HepG2 (cell line): Measurements from ENCODE around the gene MAPK11. TPM values are rescaled to one million over a fixed set of nuclear protein-coding genes. Genes with fewer than 3 reads are reported as not detected.

Experiments
- DMAP1 ChIP-seq: IDR thresholded peaks from 2 replicates; pipeline ENCODE4 v1.6.1; 2016
- KAT2B ChIP-seq: fragments of 150-350 bp; IDR thresholded peaks from 2 replicates; pipeline ENCODE4 v1.6.1; 2014; ENCODE audit warnings: low read depth, low read length, borderline replicate concordance
- MBD4 ChIP-seq: IDR thresholded peaks from 2 replicates; pipeline ENCODE4 v1.6.1; 2012; ENCODE audit warnings: low read length, inconsistent platforms, borderline replicate concordance
- NPAS2 ChIP-seq: sonication (generic); formaldehyde crosslinking; IDR thresholded peaks from 2 replicates; pipeline ENCODE4 v1.8.0; 2022; ENCODE audit warnings: mild to moderate bottlenecking, missing genetic modification reagents, borderline replicate concordance
- PCBP2 ChIP-seq: fragments of 200-400 bp; formaldehyde crosslinking; optimal IDR thresholded peaks from 2 replicates; pipeline ENCODE3; 2018; ENCODE audit warnings: low read length, low read depth; ENCODE audit not compliant: poor library complexity, severe bottlenecking
- PPARG ChIP-seq: conservative IDR thresholded peaks from 2 replicates; pipeline ENCODE4 v1.6.1; 2016; ENCODE audit warnings: missing biosample characterization, missing genetic modification reagents
- REXO4 ChIP-seq: sonication (generic); formaldehyde crosslinking; IDR thresholded peaks from 2 replicates; pipeline ENCODE4 v1.8.0; 2022; ENCODE audit warnings: missing genetic modification reagents, mild to moderate bottlenecking, borderline replicate concordance
- SUZ12 ChIP-seq: fragments of 150-350 bp; IDR thresholded peaks from 2 replicates; pipeline ENCODE4 v1.6.1; 2014; ENCODE audit warnings: low read depth, low read length
- THYN1 ChIP-seq: sonication (generic); formaldehyde crosslinking; IDR thresholded peaks from 2 replicates; pipeline ENCODE4 v1.8.1; 2023; ENCODE audit warnings: low read depth, mild to moderate bottlenecking, moderate library complexity, missing genetic modification reagents, borderline replicate concordance
- XRCC5 ChIP-seq: fragments of 200-400 bp; formaldehyde crosslinking; optimal IDR thresholded peaks from 2 replicates; pipeline ENCODE3; 2017; ENCODE audit warnings: mild to moderate bottlenecking, low read length
- ZKSCAN1 ChIP-seq: fragments of 150-350 bp; IDR thresholded peaks from 2 replicates; pipeline ENCODE4 v1.6.1; 2014; ENCODE audit warnings: low read length
- ZNF138 ChIP-seq: sonication (generic); formaldehyde crosslinking; IDR thresholded peaks from 2 replicates; pipeline ENCODE4 v1.5.0; 2020; ENCODE audit warnings: mild to moderate bottlenecking, low read depth, missing genetic modification reagents
- ZNF546 ChIP-seq: sonication (generic); formaldehyde crosslinking; conservative IDR thresholded peaks from 2 replicates; pipeline ENCODE4 v1.8.1; 2023; ENCODE audit warnings: mild to moderate bottlenecking, missing genetic modification reagents
- ZNF556 ChIP-seq: sonication (generic); formaldehyde crosslinking; IDR thresholded peaks from 2 replicates; pipeline ENCODE4 v1.4.0; 2020; ENCODE audit warnings: mild to moderate bottlenecking, missing genetic modification reagents, borderline replicate concordance
- ZNF670 ChIP-seq: sonication (generic); formaldehyde crosslinking; IDR thresholded peaks from 2 replicates; pipeline ENCODE4 v1.8.0; 2022; ENCODE audit warnings: mild to moderate bottlenecking, missing genetic modification reagents, borderline replicate concordance
- ZNF713 ChIP-seq: sonication (generic); formaldehyde crosslinking; IDR thresholded peaks from 2 replicates; pipeline ENCODE4 v1.4.0; 2020; ENCODE audit warnings: mild to moderate bottlenecking, missing genetic modification reagents
- ZNF761 ChIP-seq: sonication (generic); formaldehyde crosslinking; conservative IDR thresholded peaks from 2 replicates; pipeline ENCODE4 v1.4.0; 2020; ENCODE audit warnings: mild to moderate bottlenecking, missing genetic modification reagents
- ZNF768 ChIP-seq: sonication (generic); formaldehyde crosslinking; IDR thresholded peaks from 2 replicates; pipeline ENCODE4 v1.4.0; 2020; ENCODE audit warnings: missing genetic modification reagents
- ZNF883 ChIP-seq: sonication (generic); formaldehyde crosslinking; IDR thresholded peaks from 2 replicates; pipeline ENCODE4 v1.5.1; 2020; ENCODE audit warnings: mild to moderate bottlenecking, missing genetic modification reagents; ENCODE audit errors: not compliant biosample characterization
- polyA plus RNA-seq, 8 experiments: library from polyadenylated mRNA; depleted of rRNA in 3 of 8; stranded (reverse) in 7 of 8; unstranded in 1 of 8; fragments of >200 nt; fragmentation: Illumina TruSeq in 4 of 8; extraction: Trizol in 4 of 8; gene quantifications; 2 replicates each; pipeline versions ENCODE4 v1.2.1 to v1.2.3, GENCODE V29; 2011 to 2016; ENCODE audit warnings: low read depth in 4 of 8, missing spikeins in 1 of 8, mixed read lengths in 1 of 8; ENCODE audit not compliant: insufficient read depth in 1 of 8
- total RNA-seq, 5 experiments: library from RNA; depleted of rRNA; stranded (reverse); fragments of >200 nt; fragmentation: Illumina TruSeq; extraction: Trizol; gene quantifications; 2 replicates each; pipeline ENCODE4 v1.2.3, GENCODE V29; 2016; ENCODE audit warnings: low read depth in 1 of 5
- TF ChIP-seq, protein P1 (sequence below): sonication (generic); formaldehyde crosslinking; IDR thresholded peaks from 2 replicates; pipeline ENCODE4 v1.4.0; 2020; ENCODE audit warnings: missing genetic modification reagents
- TF ChIP-seq, protein P2 (sequence below): IDR thresholded peaks from 2 replicates; pipeline ENCODE4 v1.6.1; 2016; ENCODE audit warnings: low read depth, borderline replicate concordance
- TF ChIP-seq, protein P3 (sequence below): sonication (generic); formaldehyde crosslinking; IDR thresholded peaks from 2 replicates; pipeline ENCODE4 v1.5.0; 2020; ENCODE audit warnings: mild to moderate bottlenecking, missing genetic modification reagents
- TF ChIP-seq, protein P4 (sequence below): fragments of 450-650 bp; IDR thresholded peaks from 2 replicates; pipeline ENCODE4 v1.6.1; 2016
- TF ChIP-seq, protein P5 (sequence below): sonication (generic); formaldehyde crosslinking; IDR thresholded peaks from 2 replicates; pipeline ENCODE4 v1.4.0; 2020; ENCODE audit warnings: missing genetic modification reagents

Gene MAPK11
- total and polyA plus RNA-seq, 2 of the 13 experiments (the other 11 are each of a cell fraction or from before 2014, with no cell fraction given) = 0.15 to 0.17 TPM

DNA sequence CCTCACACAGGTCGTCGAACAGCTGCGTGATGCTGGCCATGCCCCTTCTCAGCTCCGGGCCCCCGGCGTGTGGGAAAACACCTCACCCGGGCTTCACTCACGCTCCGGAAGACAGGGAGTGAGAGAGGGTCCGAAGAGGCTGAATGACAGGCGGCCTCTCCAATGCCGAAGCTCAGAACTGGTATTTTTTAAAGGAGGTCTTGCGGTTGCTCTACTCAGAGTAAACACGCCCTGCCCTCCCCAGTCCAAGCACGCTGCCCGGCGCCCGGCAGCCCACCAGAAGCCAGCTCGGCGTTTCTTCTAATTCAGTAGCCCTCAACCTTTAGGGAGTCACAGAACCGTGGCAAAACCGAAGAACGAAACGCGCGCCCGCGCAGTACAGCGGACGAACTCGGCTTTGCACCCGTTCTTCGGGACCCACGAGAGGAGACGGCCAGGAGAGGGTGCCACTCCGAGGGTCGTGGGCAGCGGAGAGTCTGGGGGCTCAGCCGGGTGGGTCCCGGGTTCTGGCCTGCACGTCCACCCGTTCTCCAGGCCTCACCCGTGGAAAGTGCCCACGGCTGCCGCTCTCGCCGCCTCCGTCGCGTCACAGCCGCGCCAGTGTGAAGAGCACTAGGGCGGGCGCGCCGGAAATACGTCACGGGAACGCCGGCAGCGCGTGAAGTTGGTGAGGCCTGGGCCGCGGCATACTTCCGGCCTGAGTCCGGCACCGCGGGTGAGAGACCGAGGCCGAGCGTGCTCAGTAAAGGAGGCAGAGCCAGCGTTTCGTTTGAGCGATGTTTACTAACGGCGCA, 25.6 kb downstream of the MAPK11 start, which contains the start of gene TUBGCP6 (continued):
- TF ChIP-seq, protein P1, sequence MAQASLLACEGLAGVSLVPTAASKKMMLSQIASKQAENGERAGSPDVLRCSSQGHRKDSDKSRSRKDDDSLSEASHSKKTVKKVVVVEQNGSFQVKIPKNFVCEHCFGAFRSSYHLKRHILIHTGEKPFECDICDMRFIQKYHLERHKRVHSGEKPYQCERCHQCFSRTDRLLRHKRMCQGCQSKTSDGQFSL (CRISPR knock-in tag) = 0 out of 2 replicates have a peak, but pooled peaks have one; percentile 46
- TF ChIP-seq PPARG (CRISPR knock-in tag) (no peak), ZNF768 (CRISPR knock-in tag) (peak; percentile 32), ZNF546 (CRISPR knock-in tag) (no peak), PCBP2 (no peak), XRCC5 (peak; percentile 27), ZNF713 (CRISPR knock-in tag) (0 out of 2 replicates have a peak, but pooled peaks have one; percentile 92), ZNF883 (peak; percentile 53), NPAS2 (CRISPR knock-in tag) (no peak), DMAP1 (CRISPR knock-in tag) (peak; percentile 88), KAT2B (no peak), THYN1 (CRISPR knock-in tag) (no peak), ZNF761 (CRISPR knock-in tag) (peak; percentile 21; the same call in 1 of the 2 replicates), ZNF670 (no peak; the same call in 1 of the 2 replicates), ZNF138 (CRISPR knock-in tag) (0 out of 2 replicates have a peak, but pooled peaks have one; percentile 17), MBD4 (no peak), ZKSCAN1 (peak; percentile 44; the same call in 1 of the 2 replicates), SUZ12 (no peak), REXO4 (CRISPR knock-in tag) (no peak), ZNF556 (CRISPR knock-in tag) (no peak)
- TF ChIP-seq, protein P2, sequence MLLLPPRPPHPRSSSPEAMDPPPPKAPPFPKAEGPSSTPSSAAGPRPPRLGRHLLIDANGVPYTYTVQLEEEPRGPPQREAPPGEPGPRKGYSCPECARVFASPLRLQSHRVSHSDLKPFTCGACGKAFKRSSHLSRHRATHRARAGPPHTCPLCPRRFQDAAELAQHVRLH = peak; percentile 52; the same call in 1 of the 2 replicates
- TF ChIP-seq, protein P3, sequence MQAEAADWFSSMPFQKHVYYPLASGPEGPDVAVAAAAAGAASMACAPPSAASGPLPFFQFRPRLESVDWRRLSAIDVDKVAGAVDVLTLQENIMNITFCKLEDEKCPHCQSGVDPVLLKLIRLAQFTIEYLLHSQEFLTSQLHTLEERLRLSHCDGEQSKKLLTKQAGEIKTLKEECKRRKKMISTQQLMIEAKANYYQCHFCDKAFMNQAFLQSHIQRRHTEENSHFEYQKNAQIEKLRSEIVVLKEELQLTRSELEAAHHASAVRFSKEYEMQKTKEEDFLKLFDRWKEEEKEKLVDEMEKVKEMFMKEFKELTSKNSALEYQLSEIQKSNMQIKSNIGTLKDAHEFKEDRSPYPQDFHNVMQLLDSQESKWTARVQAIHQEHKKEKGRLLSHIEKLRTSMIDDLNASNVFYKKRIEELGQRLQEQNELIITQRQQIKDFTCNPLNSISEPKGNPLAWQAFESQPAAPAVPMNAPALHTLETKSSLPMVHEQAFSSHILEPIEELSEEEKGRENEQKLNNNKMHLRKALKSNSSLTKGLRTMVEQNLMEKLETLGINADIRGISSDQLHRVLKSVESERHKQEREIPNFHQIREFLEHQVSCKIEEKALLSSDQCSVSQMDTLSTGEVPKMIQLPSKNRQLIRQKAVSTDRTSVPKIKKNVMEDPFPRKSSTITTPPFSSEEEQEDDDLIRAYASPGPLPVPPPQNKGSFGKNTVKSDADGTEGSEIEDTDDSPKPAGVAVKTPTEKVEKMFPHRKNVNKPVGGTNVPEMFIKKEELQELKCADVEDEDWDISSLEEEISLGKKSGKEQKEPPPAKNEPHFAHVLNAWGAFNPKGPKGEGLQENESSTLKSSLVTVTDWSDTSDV (CRISPR knock-in tag) = no peak
- TF ChIP-seq, protein P4, sequence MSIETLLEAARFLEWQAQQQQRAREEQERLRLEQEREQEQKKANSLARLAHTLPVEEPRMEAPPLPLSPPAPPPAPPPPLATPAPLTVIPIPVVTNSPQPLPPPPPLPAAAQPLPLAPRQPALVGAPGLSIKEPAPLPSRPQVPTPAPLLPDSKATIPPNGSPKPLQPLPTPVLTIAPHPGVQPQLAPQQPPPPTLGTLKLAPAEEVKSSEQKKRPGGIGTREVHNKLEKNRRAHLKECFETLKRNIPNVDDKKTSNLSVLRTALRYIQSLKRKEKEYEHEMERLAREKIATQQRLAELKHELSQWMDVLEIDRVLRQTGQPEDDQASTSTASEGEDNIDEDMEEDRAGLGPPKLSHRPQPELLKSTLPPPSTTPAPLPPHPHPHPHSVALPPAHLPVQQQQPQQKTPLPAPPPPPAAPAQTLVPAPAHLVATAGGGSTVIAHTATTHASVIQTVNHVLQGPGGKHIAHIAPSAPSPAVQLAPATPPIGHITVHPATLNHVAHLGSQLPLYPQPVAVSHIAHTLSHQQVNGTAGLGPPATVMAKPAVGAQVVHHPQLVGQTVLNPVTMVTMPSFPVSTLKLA = peak; percentile 73
- TF ChIP-seq, protein P5, sequence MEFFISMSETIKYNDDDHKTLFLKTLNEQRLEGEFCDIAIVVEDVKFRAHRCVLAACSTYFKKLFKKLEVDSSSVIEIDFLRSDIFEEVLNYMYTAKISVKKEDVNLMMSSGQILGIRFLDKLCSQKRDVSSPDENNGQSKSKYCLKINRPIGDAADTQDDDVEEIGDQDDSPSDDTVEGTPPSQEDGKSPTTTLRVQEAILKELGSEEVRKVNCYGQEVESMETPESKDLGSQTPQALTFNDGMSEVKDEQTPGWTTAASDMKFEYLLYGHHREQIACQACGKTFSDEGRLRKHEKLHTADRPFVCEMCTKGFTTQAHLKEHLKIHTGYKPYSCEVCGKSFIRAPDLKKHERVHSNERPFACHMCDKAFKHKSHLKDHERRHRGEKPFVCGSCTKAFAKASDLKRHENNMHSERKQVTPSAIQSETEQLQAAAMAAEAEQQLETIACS = no peak; the same call in 1 of the 2 replicates
